ENCODE measurements around the gene RPL22. TPM values are rescaled to one million over a fixed set of nuclear protein-coding genes. Genes with fewer than 3 reads are reported as not detected.

The RPL22 gene
- total RNA-seq, 1 experiment from 2014 or later: 306 TPM

GRCh38 chr1:6157132-6157527 is 42.3 kb downstream of the RPL22 start:
- DNase-seq (ENCODE audit: low read depth): peak; percentile 26

- DNase-seq (ENCODE audit: low read depth): no peak
These were observed 44.7 kb downstream of the RPL22 start for GRCh38 chr1:6154525-6155319.

GRCh38 chr1:6152882-6153281 is 46.5 kb downstream of the RPL22 start:
- no peak for DNase-seq (ENCODE audit: low read depth)

GRCh38 chr1:6152181-6152580 is 47.2 kb downstream of the RPL22 start:
- no peak for DNase-seq (ENCODE audit: low read depth)

GRCh38 chr1:6151291-6151822 is 48.0 kb downstream of the RPL22 start:
- no peak for DNase-seq (ENCODE audit: low read depth)

GRCh38 chr1:6150006-6150938 is 49.1 kb downstream of the RPL22 start:
- no peak for DNase-seq (ENCODE audit: low read depth)

GRCh38 chr1:6149597-6149996 is 49.8 kb downstream of the RPL22 start:
- DNase-seq (ENCODE audit: low read depth): no peak

- peak; percentile 17 for DNase-seq (ENCODE audit: low read depth)
These were observed 50.7 kb downstream of the RPL22 start for GRCh38 chr1:6148497-6149241.

GRCh38 chr1:6145864-6146410 is 53.5 kb downstream of the RPL22 start:
- no peak for DNase-seq (ENCODE audit: low read depth)

- no peak for DNase-seq (ENCODE audit: low read depth)
These were observed 54.0 kb downstream of the RPL22 start for GRCh38 chr1:6145396-6145750.

- DNase-seq (ENCODE audit: low read depth): no peak
These were observed 54.6 kb downstream of the RPL22 start for GRCh38 chr1:6144647-6145395.

- DNase-seq (ENCODE audit: low read depth): no peak
These were observed 55.2 kb downstream of the RPL22 start for GRCh38 chr1:6144175-6144574.

GRCh38 chr1:6143395-6143794 is 56.0 kb downstream of the RPL22 start:
- DNase-seq (ENCODE audit: low read depth): no peak

GRCh38 chr1:6142734-6143133 is 56.7 kb downstream of the RPL22 start:
- no peak for DNase-seq (ENCODE audit: low read depth)

GRCh38 chr1:6142036-6142621 is 57.3 kb downstream of the RPL22 start:
- no peak for DNase-seq (ENCODE audit: low read depth)

- DNase-seq (ENCODE audit: low read depth): peak; percentile 29
These were observed 57.8 kb downstream of the RPL22 start for GRCh38 chr1:6141592-6141991.

GRCh38 chr1:6140413-6140812 is 59.0 kb downstream of the RPL22 start:
- DNase-seq (ENCODE audit: low read depth): no peak

- DNase-seq (ENCODE audit: low read depth): no peak
These were observed 61.6 kb downstream of the RPL22 start for GRCh38 chr1:6137758-6138157.

- DNase-seq (ENCODE audit: low read depth): no peak
These were observed 62.7 kb downstream of the RPL22 start for GRCh38 chr1:6136516-6137220.

All from RPMI7951 (cell line).